Gastroesophageal sphincter (tissue), 4 donors: Measurements from ENCODE around the gene ERH. TPM values are rescaled to one million over a fixed set of nuclear protein-coding genes. Genes with fewer than 3 reads are reported as not detected.

ENCODE experiments used
- ATAC-seq: fragments of 150-250 bp; one replicate; pipeline ENCODE4 v1.9.1; 2016; ENCODE audit warnings: mild to moderate bottlenecking, moderate library complexity
- H3K27ac ChIP-seq, 4 donors: fragments of 200-600 bp; sonication (generic) in 3 of 4; 1 replicate in 3 of 4; 2 replicates in 1 of 4; pipeline ENCODE4 v1.5.1; 2016 to 2019
- H3K27me3 ChIP-seq: fragments of 200-600 bp; sonication (generic); one replicate; pipeline ENCODE4 v1.5.1; 2019
- H3K36me3 ChIP-seq, 2 donors: fragments of 200-600 bp; sonication (generic); one replicate each; pipeline ENCODE4 v1.5.1; 2019; ENCODE audit warnings: control low read depth in 1 of 2
- H3K4me1 ChIP-seq, 3 donors: fragments of 200-600 bp; sonication (generic); 1 replicate in 2 of 3; 2 replicates in 1 of 3; pipeline ENCODE4 v1.5.1; 2016 to 2019; ENCODE audit warnings: control low read depth in 2 of 3
- H3K4me3 ChIP-seq, 2 donors: fragments of 200-600 bp; sonication (generic); one replicate each; pipeline ENCODE4 v1.5.1; 2019; ENCODE audit warnings: mild to moderate bottlenecking in 1 of 2, moderate library complexity in 1 of 2
- H3K9me3 ChIP-seq, 3 donors: fragments of 200-600 bp; sonication (generic); one replicate each; pipeline ENCODE4 v1.5.1; 2017 to 2019; ENCODE audit warnings: control low read depth in 2 of 3
- EP300 ChIP-seq: sonication (generic); formaldehyde crosslinking; IDR thresholded peaks from one replicate; pipeline ENCODE4 v1.6.1; 2017; ENCODE audit warnings: antibody characterized with exemption, mild to moderate bottlenecking
- POLR2A ChIP-seq, 2 donors: fragments of 450-650 bp; IDR thresholded peaks; one replicate each; pipeline ENCODE4 v1.6.1; 2017; ENCODE audit warnings: antibody characterized with exemption in 2 of 2, mild to moderate bottlenecking in 2 of 2, moderate library complexity in 1 of 2
- POLR2AphosphoS5 ChIP-seq: sonication (generic); formaldehyde crosslinking; IDR thresholded peaks from one replicate; pipeline ENCODE4 v1.6.1; 2017; ENCODE audit warnings: antibody characterized with exemption
- WGBS, 2 donors: methylation state at CpG; one replicate each; pipeline ENCODE4 v1.1.5; 2018; ENCODE audit warnings: low coverage in 1 of 2; 5-methylcytosine and 5-hydroxymethylcytosine counted together
- total RNA-seq, 4 donors: library from RNA; depleted of rRNA; stranded (reverse); fragments of >200 nt; gene quantifications; one replicate each; pipeline ENCODE4 v1.1.0, GENCODE V29; 2016
- TF ChIP-seq, protein P1 (sequence below), 4 experiments: fragments of 200-600 bp in 2 of 4; fragments of 450-650 bp in 2 of 4; sonication (generic) in 1 of 4; IDR thresholded peaks; one replicate each; pipeline ENCODE4 v1.5.1; 2017 to 2019; ENCODE audit warnings: antibody characterized with exemption in 4 of 4, mild to moderate bottlenecking in 2 of 4, moderate library complexity in 2 of 4

The ERH gene
- total RNA-seq, 4 donors from 2014 or later: 70.2 to 89.8 (median 86.2) TPM

DNA sequence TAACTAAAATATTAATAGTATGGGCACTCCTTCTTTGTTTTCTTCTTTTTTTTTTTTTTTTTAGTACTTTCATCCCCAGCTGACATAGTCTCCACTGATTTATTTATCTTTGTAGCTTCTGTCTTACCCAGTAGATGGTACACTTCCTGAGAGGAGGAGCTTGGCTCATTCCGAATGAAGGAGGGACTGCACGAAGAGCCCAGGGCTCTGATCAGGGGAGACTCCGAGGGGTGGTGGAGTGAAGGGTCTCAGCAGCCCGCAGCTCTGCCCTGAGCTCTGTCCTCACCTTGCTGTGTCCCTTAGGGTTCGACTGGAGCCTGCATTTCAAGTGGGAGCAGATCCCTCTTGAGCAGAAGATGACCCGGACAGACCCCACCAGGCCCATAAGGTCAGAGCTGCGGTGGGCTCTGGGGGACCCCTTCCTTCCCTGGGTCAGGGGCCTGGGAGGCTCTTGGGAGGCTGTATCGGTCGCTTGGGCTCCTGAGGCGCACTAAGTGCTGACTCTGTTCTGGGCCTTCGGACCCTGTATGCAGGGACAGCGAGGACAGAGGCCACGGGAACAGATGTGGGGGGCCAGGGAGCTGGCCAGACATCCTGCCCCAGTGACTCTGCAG is 65.2 kb downstream of the ERH start:
- WGBS, 2 donors: no CpG with 5 or more reads among the region's 13 CpGs
- H3K9me3 ChIP-seq: no peaks in the 10 kb centered on the region
- H3K4me1 ChIP-seq: no peaks in the 10 kb centered on the region
- ATAC-seq: no peak
- no peaks in the 10 kb centered on the region for H3K27me3 ChIP-seq
- H3K4me3 ChIP-seq: no peak overlapping the region
- TF ChIP-seq POLR2AphosphoS5: no peak
- TF ChIP-seq, protein P1, sequence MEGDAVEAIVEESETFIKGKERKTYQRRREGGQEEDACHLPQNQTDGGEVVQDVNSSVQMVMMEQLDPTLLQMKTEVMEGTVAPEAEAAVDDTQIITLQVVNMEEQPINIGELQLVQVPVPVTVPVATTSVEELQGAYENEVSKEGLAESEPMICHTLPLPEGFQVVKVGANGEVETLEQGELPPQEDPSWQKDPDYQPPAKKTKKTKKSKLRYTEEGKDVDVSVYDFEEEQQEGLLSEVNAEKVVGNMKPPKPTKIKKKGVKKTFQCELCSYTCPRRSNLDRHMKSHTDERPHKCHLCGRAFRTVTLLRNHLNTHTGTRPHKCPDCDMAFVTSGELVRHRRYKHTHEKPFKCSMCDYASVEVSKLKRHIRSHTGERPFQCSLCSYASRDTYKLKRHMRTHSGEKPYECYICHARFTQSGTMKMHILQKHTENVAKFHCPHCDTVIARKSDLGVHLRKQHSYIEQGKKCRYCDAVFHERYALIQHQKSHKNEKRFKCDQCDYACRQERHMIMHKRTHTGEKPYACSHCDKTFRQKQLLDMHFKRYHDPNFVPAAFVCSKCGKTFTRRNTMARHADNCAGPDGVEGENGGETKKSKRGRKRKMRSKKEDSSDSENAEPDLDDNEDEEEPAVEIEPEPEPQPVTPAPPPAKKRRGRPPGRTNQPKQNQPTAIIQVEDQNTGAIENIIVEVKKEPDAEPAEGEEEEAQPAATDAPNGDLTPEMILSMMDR (IDR thresholded peaks at IDR 0.05): no peak
- no peak for TF ChIP-seq EP300
- TF ChIP-seq POLR2A (IDR thresholded peaks at IDR 0.05): no peak
- H3K36me3 ChIP-seq: no peaks in the 10 kb centered on the region
- H3K27ac ChIP-seq: no peak overlapping the region

- H3K27me3 ChIP-seq: no peaks in the 10 kb centered on the region
- WGBS, 2 donors: 83% methylated on average over 2 of the region's 4 CpGs
These were observed 66.9 kb downstream of the ERH start for GRCh38 chr14:69331206-69331605.

More at GRCh38 chr14:69331206-69331605, 66.9 kb downstream of the ERH start:
- Histone ChIP-seq H3K36me3 (no peaks in the 10 kb centered on the region), H3K27ac (no peak overlapping the region), H3K4me3 (no peak overlapping the region), H3K9me3 (no peaks in the 10 kb centered on the region), H3K4me1 (no peaks in the 10 kb centered on the region)
- TF ChIP-seq, protein P1 (IDR thresholded peaks at IDR 0.05): no peak
- no peak for TF ChIP-seq POLR2A (IDR thresholded peaks at IDR 0.05)
- TF ChIP-seq EP300: no peak
- TF ChIP-seq POLR2AphosphoS5: no peak
- no peak for ATAC-seq

Other genes with a start within 250 kb of the ERH start
- 10 to 100 TPM; 31.0 to 63.6 (median 36.9) TPM for gene DCAF5, start 245.2 kb downstream of the ERH start, total RNA-seq
- 10 to 100 TPM; 16.7 to 37.1 (median 25.8) TPM for gene EXD2, start 206.8 kb downstream of the ERH start, total RNA-seq
- 10 to 100 TPM in 1 of 4 donors, 1 to 10 TPM in 3; 3.7 to 16.2 (median 6.7) TPM for gene GALNT16, start 138.1 kb downstream of the ERH start, total RNA-seq
- 10 to 100 TPM; 41.5 to 47.9 (median 45.4) TPM for gene SLC39A9, start 393 bp upstream of the ERH start, total RNA-seq
- under 1 TPM in 2 of 4 donors, not detected in 2; 0.08 to 0.16 TPM for gene PLEKHD1, start 86.4 kb upstream of the ERH start, total RNA-seq
- not detected for gene CCDC177, start 176.6 kb upstream of the ERH start, total RNA-seq
- gene SUSD6, start 213.3 kb upstream of the ERH start, total RNA-seq: 10 to 100 TPM; 24.4 to 40.6 (median 38.5) TPM